Neuronal stem cell (in vitro differentiated cells): ENCODE measurements around the gene U2AF1.
"Not testable (repeated sequence)": the region's sequence is repeated elsewhere in the genome, so short reads cannot be mapped to it uniquely, and the experiment has no call there.

ENCODE experiments used
- DNase-seq: peaks from one replicate; pipeline ENCODE4 v3.0.0-alpha.2; 2013; ENCODE audit warnings: low spot score
- H2AFZ ChIP-seq: one replicate; pipeline ENCODE4 v1.6.1; 2013; ENCODE audit warnings: mild to moderate bottlenecking, low read length, inconsistent platforms
- H2AK5ac ChIP-seq: 2 replicates; pipeline ENCODE4 v1.6.1; 2013; ENCODE audit warnings: low read depth, mild to moderate bottlenecking, inconsistent platforms, low read length, moderate library complexity, mixed read lengths
- H2BK120ac ChIP-seq: 2 replicates; pipeline ENCODE4 v1.6.1; 2013; ENCODE audit warnings: low read depth, mild to moderate bottlenecking, inconsistent platforms, low read length, moderate library complexity, mixed read lengths
- H2BK12ac ChIP-seq: one replicate; pipeline ENCODE4 v1.6.1; 2013; ENCODE audit warnings: low read length, inconsistent platforms
- H2BK15ac ChIP-seq: 2 replicates; pipeline ENCODE4 v1.6.1; 2013; ENCODE audit warnings: mild to moderate bottlenecking, low read length, inconsistent platforms, mixed read lengths
- H2BK5ac ChIP-seq: one replicate; pipeline ENCODE4 v1.6.1; 2013; ENCODE audit warnings: inconsistent platforms, mild to moderate bottlenecking, low read length, moderate library complexity
- H3K14ac ChIP-seq: one replicate; pipeline ENCODE4 v1.6.1; 2013; ENCODE audit warnings: low read length, inconsistent platforms
- H3K18ac ChIP-seq: 2 replicates; pipeline ENCODE4 v1.6.1; 2013; ENCODE audit warnings: low read length, inconsistent platforms
- H3K23ac ChIP-seq: 2 replicates; pipeline ENCODE4 v1.6.1; 2013; ENCODE audit warnings: low read depth, mild to moderate bottlenecking, mixed read lengths, low read length, inconsistent platforms; ENCODE audit not compliant: poor library complexity
- H3K27ac ChIP-seq: replicated peaks from 3 replicates; pipeline ENCODE4 v1.5.1; 2013; ENCODE audit warnings: low read length, inconsistent platforms
- H3K27me3 ChIP-seq, 3 experiments: 2 replicates each; pipeline ENCODE4 v1.6.1; 2013; ENCODE audit warnings: low read length in 3 of 3, mild to moderate bottlenecking in 2 of 3, inconsistent platforms in 1 of 3, low read depth in 1 of 3, mixed read lengths in 1 of 3, moderate library complexity in 1 of 3; ENCODE audit not compliant: control insufficient read depth in 3 of 3, insufficient read depth in 3 of 3
- H3K36me3 ChIP-seq, 2 donors: replicated peaks in 1 of 2; 2 replicates each; pipeline ENCODE4 v1.6.1; 2013; ENCODE audit warnings: low read length in 2 of 2; ENCODE audit not compliant: control insufficient read depth in 2 of 2, insufficient read depth in 2 of 2
- H3K4ac ChIP-seq: 2 replicates; pipeline ENCODE4 v1.6.1; 2013; ENCODE audit warnings: inconsistent platforms, mild to moderate bottlenecking, low read length, moderate library complexity
- H3K4me1 ChIP-seq, 2 donors: 1 replicate in 1 of 2; 2 replicates in 1 of 2; pipeline ENCODE4 v1.6.1; 2013; ENCODE audit warnings: low read length in 2 of 2, low read depth in 1 of 2; ENCODE audit not compliant: control insufficient read depth in 2 of 2, insufficient read depth in 1 of 2
- H3K4me2 ChIP-seq: one replicate; pipeline ENCODE4 v1.6.1; 2013; ENCODE audit warnings: mild to moderate bottlenecking, low read length, inconsistent platforms; ENCODE audit not compliant: insufficient read depth, poor library complexity, severe bottlenecking
- H3K4me3 ChIP-seq, 2 donors: 2 replicates each; pipeline ENCODE4 v1.5.1; 2013; ENCODE audit warnings: low read length in 2 of 2, mild to moderate bottlenecking in 2 of 2, inconsistent platforms in 1 of 2, moderate library complexity in 1 of 2
- H3K79me1 ChIP-seq: one replicate; pipeline ENCODE4 v1.6.1; 2013; ENCODE audit warnings: low read depth, mild to moderate bottlenecking, inconsistent platforms, low read length, moderate library complexity
- H3K9ac ChIP-seq: one replicate; pipeline ENCODE4 v1.6.1; 2013; ENCODE audit warnings: mild to moderate bottlenecking, low read depth, low read length, inconsistent platforms; ENCODE audit not compliant: poor library complexity
- H3K9me3 ChIP-seq, 2 donors: replicated peaks in 1 of 2; 2 replicates each; pipeline versions ENCODE3 to v1.6.1; 2013; ENCODE audit warnings: low read length in 2 of 2, mild to moderate bottlenecking in 2 of 2, inconsistent platforms in 1 of 2, low read depth in 1 of 2, mixed read lengths in 1 of 2, moderate library complexity in 1 of 2; ENCODE audit not compliant: control insufficient read depth in 2 of 2, insufficient read depth in 1 of 2
- H4K8ac ChIP-seq: one replicate; pipeline ENCODE4 v1.6.1; 2013; ENCODE audit warnings: low read depth, mild to moderate bottlenecking, inconsistent platforms, low read length, moderate library complexity
- H4K91ac ChIP-seq: one replicate; pipeline ENCODE4 v1.6.1; 2013; ENCODE audit warnings: low read length, low read depth, mild to moderate bottlenecking, inconsistent platforms; ENCODE audit not compliant: poor library complexity
- WGBS, 2 donors: extraction: QIAGEN DNeasy Blood & Tissue Kit; methylation state at CpG; one replicate each; pipeline ENCODE4 v1.1.7; 2013; ENCODE audit warnings: missing lambda C conversion rate in 2 of 2, mixed read lengths in 1 of 2; ENCODE audit not compliant: insufficient read length in 2 of 2, insufficient replicate concordance in 1 of 2; ENCODE audit errors: extremely low coverage in 2 of 2; 5-methylcytosine and 5-hydroxymethylcytosine counted together

U2AF1 gene

DNA sequence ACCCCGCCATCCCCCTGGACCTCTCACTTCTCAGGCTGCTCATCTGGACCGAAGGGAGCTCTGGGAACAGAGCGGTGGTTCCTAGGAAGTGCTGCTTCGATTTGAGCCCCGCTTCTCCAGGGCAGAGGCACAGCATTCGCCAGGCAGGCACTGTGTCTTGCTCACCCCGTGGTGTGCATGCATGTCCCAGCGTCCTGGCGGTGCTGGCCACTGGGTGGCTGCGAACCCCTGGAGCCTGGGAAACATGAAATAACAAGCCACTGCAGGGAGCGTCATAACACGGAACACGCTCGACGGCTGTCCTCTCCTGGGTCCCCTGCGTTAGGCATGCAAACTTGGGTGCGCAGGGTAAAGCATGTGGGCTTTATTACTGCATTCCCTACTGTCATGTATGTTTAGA, 17.9 kb downstream of the U2AF1 start:
- not testable (repeated sequence) for H3K4me1 ChIP-seq, DNase-seq, H3K18ac ChIP-seq, H3K36me3 ChIP-seq, H3K27me3 ChIP-seq, H3K14ac ChIP-seq, H2BK12ac ChIP-seq, H2BK15ac ChIP-seq, H3K4ac ChIP-seq, H2BK5ac ChIP-seq, H4K8ac ChIP-seq, H3K23ac ChIP-seq, H2BK120ac ChIP-seq, H3K9ac ChIP-seq, H3K27ac ChIP-seq, H2AFZ ChIP-seq, H3K4me3 ChIP-seq, H3K79me1 ChIP-seq, H3K4me2 ChIP-seq, H2AK5ac ChIP-seq, H3K9me3 ChIP-seq, H4K91ac ChIP-seq
- WGBS, 2 donors: no CpG with 5 or more reads among the region's 17 CpGs

GRCh38 chr21:43082587-43083300, 24.6 kb downstream of the U2AF1 start:
- not testable (repeated sequence) for H3K4ac ChIP-seq, H2AK5ac ChIP-seq, H4K91ac ChIP-seq, H4K8ac ChIP-seq, H3K27me3 ChIP-seq, H3K79me1 ChIP-seq, H3K9me3 ChIP-seq, H3K4me2 ChIP-seq, DNase-seq, H2BK120ac ChIP-seq, H3K36me3 ChIP-seq, H2BK15ac ChIP-seq, H3K27ac ChIP-seq, H3K4me3 ChIP-seq, H2BK5ac ChIP-seq, H3K18ac ChIP-seq, H3K14ac ChIP-seq, H2AFZ ChIP-seq, H3K23ac ChIP-seq, H3K9ac ChIP-seq, H2BK12ac ChIP-seq, H3K4me1 ChIP-seq
- WGBS, 2 donors: no CpG with 5 or more reads among the region's 24 CpGs

DNA sequence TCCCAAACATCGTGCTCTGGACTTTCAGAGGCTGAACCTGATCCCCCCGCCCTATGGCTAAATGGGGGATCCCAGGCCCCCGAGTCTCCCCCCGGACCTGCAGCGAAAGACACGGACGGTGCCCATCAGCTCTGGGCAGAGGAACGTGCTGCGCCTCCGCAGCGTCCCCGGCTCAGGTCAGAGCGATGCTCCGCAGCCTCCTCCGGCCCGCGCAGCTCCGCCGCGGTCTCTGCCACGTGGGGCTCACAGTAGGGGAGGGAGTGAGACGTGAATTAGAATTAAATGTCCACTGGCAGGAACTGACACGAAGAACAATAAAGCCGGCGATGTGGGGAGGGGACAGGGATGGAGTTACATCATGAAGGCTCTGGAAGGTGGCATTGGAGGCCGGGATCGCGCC, 30.7 kb downstream of the U2AF1 start:
- peak overlapping the region; percentile 11 for H3K4me2 ChIP-seq
- H2BK5ac ChIP-seq, H2BK12ac ChIP-seq, H2BK15ac ChIP-seq, H3K4me3 ChIP-seq, H2BK120ac ChIP-seq, H3K4me1 ChIP-seq, H3K9me3 ChIP-seq, H4K91ac ChIP-seq, H3K27me3 ChIP-seq, H2AK5ac ChIP-seq, H3K14ac ChIP-seq, H3K23ac ChIP-seq, H3K18ac ChIP-seq, H4K8ac ChIP-seq, H3K9ac ChIP-seq, H3K27ac ChIP-seq, H3K79me1 ChIP-seq, H3K4ac ChIP-seq, H3K36me3 ChIP-seq, DNase-seq: not testable (repeated sequence)
- H2AFZ ChIP-seq: peak overlapping the region; percentile 56
- WGBS, 2 donors: no CpG with 5 or more reads among the region's 28 CpGs

- H2AK5ac ChIP-seq, H2BK120ac ChIP-seq, H2BK12ac ChIP-seq, H4K91ac ChIP-seq, H3K4me1 ChIP-seq, H3K27me3 ChIP-seq, H4K8ac ChIP-seq, H3K4ac ChIP-seq, H2BK15ac ChIP-seq, H3K79me1 ChIP-seq, H3K14ac ChIP-seq, H3K4me3 ChIP-seq, H3K36me3 ChIP-seq, H3K4me2 ChIP-seq, H2AFZ ChIP-seq, H3K23ac ChIP-seq, H3K9me3 ChIP-seq, H3K18ac ChIP-seq, DNase-seq, H3K27ac ChIP-seq, H2BK5ac ChIP-seq, H3K9ac ChIP-seq: not testable (repeated sequence)
- no CpG with 5 or more reads among the region's 77 CpGs for WGBS, 2 donors
These were observed 31.2 kb downstream of the U2AF1 start for GRCh38 chr21:43076023-43076637.
